SK-N-SH (cell line): ENCODE results near the gene ST7.

Experiments
- EZH2phosphoT487 ChIP-seq: fragments of 200-600 bp; sonication (generic); IDR thresholded peaks from 2 replicates; pipeline ENCODE4 v1.6.1; 2017; ENCODE audit warnings: low read depth, mixed run types, mild to moderate bottlenecking, antibody characterized with exemption, moderate library complexity, borderline replicate concordance
- GABPA ChIP-seq: IDR thresholded peaks from 2 replicates; pipeline ENCODE4 v1.4.0; 2012; ENCODE audit warnings: low read depth, mild to moderate bottlenecking
- GATA2 ChIP-seq: sonication (generic); formaldehyde crosslinking; IDR thresholded peaks from 2 replicates; pipeline ENCODE4 v1.5.0; 2020; ENCODE audit warnings: mild to moderate bottlenecking, missing genetic modification reagents
- POLR2AphosphoS5 ChIP-seq: IDR thresholded peaks from 2 replicates; pipeline ENCODE4 v1.6.1; 2012; ENCODE audit warnings: low read depth, low read length
- RFX5 ChIP-seq: IDR thresholded peaks from 2 replicates; pipeline ENCODE4 v1.6.1; 2012; ENCODE audit warnings: mild to moderate bottlenecking, improper control_type of control experiment, low read length
- SIN3A ChIP-seq: IDR thresholded peaks from 2 replicates; pipeline ENCODE4 v1.6.1; 2012; ENCODE audit warnings: low read depth, mild to moderate bottlenecking, low read length, moderate library complexity, borderline replicate concordance
- TF ChIP-seq, protein P1 (sequence below): fragments of 200-600 bp; sonication (generic); IDR thresholded peaks from 2 replicates; pipeline ENCODE4 v1.6.1; 2017; ENCODE audit warnings: antibody characterized with exemption, mild to moderate bottlenecking, moderate library complexity
- TF ChIP-seq, protein P2 (sequence below): IDR thresholded peaks from 2 replicates; pipeline ENCODE4 v1.4.0; 2012; ENCODE audit warnings: low read depth, borderline replicate concordance
- TF ChIP-seq, protein P3 (sequence below): IDR thresholded peaks from 2 replicates; pipeline ENCODE4 v1.4.0; 2012; ENCODE audit warnings: low read depth, borderline replicate concordance
- TF ChIP-seq, protein P4 (sequence below): fragments of 150-350 bp; IDR thresholded peaks from 2 replicates; pipeline ENCODE4 v1.6.1; 2017; ENCODE audit warnings: antibody characterized with exemption, low read length, low read depth, borderline replicate concordance
- TF ChIP-seq, protein P5 (sequence below): IDR thresholded peaks from 2 replicates; pipeline ENCODE4 v1.6.1; 2012; ENCODE audit warnings: mild to moderate bottlenecking, low read depth, low read length, moderate library complexity

GRCh38 chr7:117262546-117262945 lies 309.2 kb downstream of the ST7 start:
- TF ChIP-seq SIN3A (no peak), RFX5 (no peak), EZH2phosphoT487 (no peak), GABPA (no peak), GATA2 (no peak), POLR2AphosphoS5 (no peak)
- TF ChIP-seq, protein P1, sequence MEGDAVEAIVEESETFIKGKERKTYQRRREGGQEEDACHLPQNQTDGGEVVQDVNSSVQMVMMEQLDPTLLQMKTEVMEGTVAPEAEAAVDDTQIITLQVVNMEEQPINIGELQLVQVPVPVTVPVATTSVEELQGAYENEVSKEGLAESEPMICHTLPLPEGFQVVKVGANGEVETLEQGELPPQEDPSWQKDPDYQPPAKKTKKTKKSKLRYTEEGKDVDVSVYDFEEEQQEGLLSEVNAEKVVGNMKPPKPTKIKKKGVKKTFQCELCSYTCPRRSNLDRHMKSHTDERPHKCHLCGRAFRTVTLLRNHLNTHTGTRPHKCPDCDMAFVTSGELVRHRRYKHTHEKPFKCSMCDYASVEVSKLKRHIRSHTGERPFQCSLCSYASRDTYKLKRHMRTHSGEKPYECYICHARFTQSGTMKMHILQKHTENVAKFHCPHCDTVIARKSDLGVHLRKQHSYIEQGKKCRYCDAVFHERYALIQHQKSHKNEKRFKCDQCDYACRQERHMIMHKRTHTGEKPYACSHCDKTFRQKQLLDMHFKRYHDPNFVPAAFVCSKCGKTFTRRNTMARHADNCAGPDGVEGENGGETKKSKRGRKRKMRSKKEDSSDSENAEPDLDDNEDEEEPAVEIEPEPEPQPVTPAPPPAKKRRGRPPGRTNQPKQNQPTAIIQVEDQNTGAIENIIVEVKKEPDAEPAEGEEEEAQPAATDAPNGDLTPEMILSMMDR = no peak
- TF ChIP-seq, protein P2, sequence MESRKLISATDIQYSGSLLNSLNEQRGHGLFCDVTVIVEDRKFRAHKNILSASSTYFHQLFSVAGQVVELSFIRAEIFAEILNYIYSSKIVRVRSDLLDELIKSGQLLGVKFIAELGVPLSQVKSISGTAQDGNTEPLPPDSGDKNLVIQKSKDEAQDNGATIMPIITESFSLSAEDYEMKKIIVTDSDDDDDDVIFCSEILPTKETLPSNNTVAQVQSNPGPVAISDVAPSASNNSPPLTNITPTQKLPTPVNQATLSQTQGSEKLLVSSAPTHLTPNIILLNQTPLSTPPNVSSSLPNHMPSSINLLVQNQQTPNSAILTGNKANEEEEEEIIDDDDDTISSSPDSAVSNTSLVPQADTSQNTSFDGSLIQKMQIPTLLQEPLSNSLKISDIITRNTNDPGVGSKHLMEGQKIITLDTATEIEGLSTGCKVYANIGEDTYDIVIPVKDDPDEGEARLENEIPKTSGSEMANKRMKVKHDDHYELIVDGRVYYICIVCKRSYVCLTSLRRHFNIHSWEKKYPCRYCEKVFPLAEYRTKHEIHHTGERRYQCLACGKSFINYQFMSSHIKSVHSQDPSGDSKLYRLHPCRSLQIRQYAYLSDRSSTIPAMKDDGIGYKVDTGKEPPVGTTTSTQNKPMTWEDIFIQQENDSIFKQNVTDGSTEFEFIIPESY = no peak
- TF ChIP-seq, protein P3, sequence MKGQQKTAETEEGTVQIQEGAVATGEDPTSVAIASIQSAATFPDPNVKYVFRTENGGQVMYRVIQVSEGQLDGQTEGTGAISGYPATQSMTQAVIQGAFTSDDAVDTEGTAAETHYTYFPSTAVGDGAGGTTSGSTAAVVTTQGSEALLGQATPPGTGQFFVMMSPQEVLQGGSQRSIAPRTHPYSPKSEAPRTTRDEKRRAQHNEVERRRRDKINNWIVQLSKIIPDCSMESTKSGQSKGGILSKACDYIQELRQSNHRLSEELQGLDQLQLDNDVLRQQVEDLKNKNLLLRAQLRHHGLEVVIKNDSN = no peak
- TF ChIP-seq, protein P4, sequence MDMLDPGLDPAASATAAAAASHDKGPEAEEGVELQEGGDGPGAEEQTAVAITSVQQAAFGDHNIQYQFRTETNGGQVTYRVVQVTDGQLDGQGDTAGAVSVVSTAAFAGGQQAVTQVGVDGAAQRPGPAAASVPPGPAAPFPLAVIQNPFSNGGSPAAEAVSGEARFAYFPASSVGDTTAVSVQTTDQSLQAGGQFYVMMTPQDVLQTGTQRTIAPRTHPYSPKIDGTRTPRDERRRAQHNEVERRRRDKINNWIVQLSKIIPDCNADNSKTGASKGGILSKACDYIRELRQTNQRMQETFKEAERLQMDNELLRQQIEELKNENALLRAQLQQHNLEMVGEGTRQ = no peak
- TF ChIP-seq, protein P5, sequence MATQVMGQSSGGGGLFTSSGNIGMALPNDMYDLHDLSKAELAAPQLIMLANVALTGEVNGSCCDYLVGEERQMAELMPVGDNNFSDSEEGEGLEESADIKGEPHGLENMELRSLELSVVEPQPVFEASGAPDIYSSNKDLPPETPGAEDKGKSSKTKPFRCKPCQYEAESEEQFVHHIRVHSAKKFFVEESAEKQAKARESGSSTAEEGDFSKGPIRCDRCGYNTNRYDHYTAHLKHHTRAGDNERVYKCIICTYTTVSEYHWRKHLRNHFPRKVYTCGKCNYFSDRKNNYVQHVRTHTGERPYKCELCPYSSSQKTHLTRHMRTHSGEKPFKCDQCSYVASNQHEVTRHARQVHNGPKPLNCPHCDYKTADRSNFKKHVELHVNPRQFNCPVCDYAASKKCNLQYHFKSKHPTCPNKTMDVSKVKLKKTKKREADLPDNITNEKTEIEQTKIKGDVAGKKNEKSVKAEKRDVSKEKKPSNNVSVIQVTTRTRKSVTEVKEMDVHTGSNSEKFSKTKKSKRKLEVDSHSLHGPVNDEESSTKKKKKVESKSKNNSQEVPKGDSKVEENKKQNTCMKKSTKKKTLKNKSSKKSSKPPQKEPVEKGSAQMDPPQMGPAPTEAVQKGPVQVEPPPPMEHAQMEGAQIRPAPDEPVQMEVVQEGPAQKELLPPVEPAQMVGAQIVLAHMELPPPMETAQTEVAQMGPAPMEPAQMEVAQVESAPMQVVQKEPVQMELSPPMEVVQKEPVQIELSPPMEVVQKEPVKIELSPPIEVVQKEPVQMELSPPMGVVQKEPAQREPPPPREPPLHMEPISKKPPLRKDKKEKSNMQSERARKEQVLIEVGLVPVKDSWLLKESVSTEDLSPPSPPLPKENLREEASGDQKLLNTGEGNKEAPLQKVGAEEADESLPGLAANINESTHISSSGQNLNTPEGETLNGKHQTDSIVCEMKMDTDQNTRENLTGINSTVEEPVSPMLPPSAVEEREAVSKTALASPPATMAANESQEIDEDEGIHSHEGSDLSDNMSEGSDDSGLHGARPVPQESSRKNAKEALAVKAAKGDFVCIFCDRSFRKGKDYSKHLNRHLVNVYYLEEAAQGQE = no peak
